Measurements from ENCODE around the gene SLC20A1.
"Not testable (repeated sequence)": the region's sequence is repeated elsewhere in the genome, so short reads cannot be mapped to it uniquely, and the experiment has no call there.

The SLC20A1 gene

GRCh38 chr2:112645310-112646101, at the start of gene SLC20A1:
SLC20A1 (plus strand) TSS chr2:112645939; CDS start chr2:112646829, 890 bp downstream.
- peak; percentile 97 to 98 for DNase-seq

- DNase-seq = no peak
Measured at GRCh38 chr2:112597537-112598322, 48.0 kb upstream of the SLC20A1 start.

- DNase-seq = no peak
Measured at GRCh38 chr2:112600634-112601033, 45.1 kb upstream of the SLC20A1 start.

GRCh38 chr2:112601754-112602153, 44.0 kb upstream of the SLC20A1 start:
- DNase-seq = no peak

- no peak for DNase-seq
Measured at GRCh38 chr2:112602917-112603316, 42.8 kb upstream of the SLC20A1 start.

- DNase-seq = no peak
Measured at GRCh38 chr2:112603731-112604130, 42.0 kb upstream of the SLC20A1 start.

GRCh38 chr2:112604952-112605351, 40.8 kb upstream of the SLC20A1 start:
- no peak for DNase-seq

GRCh38 chr2:112605926-112606325, 39.8 kb upstream of the SLC20A1 start:
- no peak for DNase-seq

GRCh38 chr2:112606547-112606946, 39.2 kb upstream of the SLC20A1 start:
- DNase-seq = no peak

- DNase-seq = no peak
Measured at GRCh38 chr2:112607680-112608438, 37.9 kb upstream of the SLC20A1 start.

GRCh38 chr2:112609320-112609719, 36.4 kb upstream of the SLC20A1 start:
- DNase-seq = not testable (repeated sequence)

GRCh38 chr2:112612283-112612682, 33.5 kb upstream of the SLC20A1 start:
- DNase-seq = not testable (repeated sequence)

GRCh38 chr2:112614201-112614840, 31.4 kb upstream of the SLC20A1 start:
- no peak for DNase-seq

- no peak for DNase-seq
Measured at GRCh38 chr2:112615051-112615450, 30.7 kb upstream of the SLC20A1 start.

GRCh38 chr2:112615798-112616197, 29.9 kb upstream of the SLC20A1 start:
- not testable (repeated sequence) for DNase-seq

GRCh38 chr2:112618383-112618782, 27.4 kb upstream of the SLC20A1 start:
- no peak for DNase-seq

GRCh38 chr2:112621790-112622527, 23.8 kb upstream of the SLC20A1 start:
- DNase-seq = no peak

GRCh38 chr2:112622528-112622849, 23.2 kb upstream of the SLC20A1 start:
- no peak for DNase-seq

- DNase-seq = peak; percentile 72
Measured at GRCh38 chr2:112623913-112624777, 21.6 kb upstream of the SLC20A1 start.

- no peak for DNase-seq
Measured at GRCh38 chr2:112625474-112626114, 20.1 kb upstream of the SLC20A1 start.
